CD14-positive monocyte (primary cell): ENCODE measurements around the gene GLIS2. TPM values are rescaled to one million over a fixed set of nuclear protein-coding genes. Genes with fewer than 3 reads are reported as not detected.
A peak's percentile ranks its signal among the peaks of the same experiment; 100 is the strongest.

Experiments
- DNase-seq, 3 donors: peaks; one replicate each; pipeline ENCODE4 v3.0.0-alpha.2; 2011 to 2022
- H2AFZ ChIP-seq: 2 replicates; pipeline ENCODE4 v1.6.0; 2012; ENCODE audit warnings: mild to moderate bottlenecking, low read depth, low read length, inconsistent platforms; ENCODE audit not compliant: insufficient read depth, poor library complexity, severe bottlenecking
- H3K27ac ChIP-seq, 2 donors: 1 replicate in 1 of 2; 2 replicates in 1 of 2; pipeline ENCODE4 v1.5.1; 2012 to 2013; ENCODE audit warnings: low read length in 2 of 2, control low read depth in 1 of 2, inconsistent platforms in 1 of 2, low read depth in 1 of 2, mild to moderate bottlenecking in 1 of 2
- H3K27me3 ChIP-seq, 2 donors: one replicate each; pipeline versions ENCODE4 v1.6.0 to v1.6.1; 2011 to 2013; ENCODE audit warnings: low read length in 2 of 2; ENCODE audit not compliant: control insufficient read depth in 2 of 2, insufficient read depth in 2 of 2
- H3K36me3 ChIP-seq, 2 donors: replicated peaks in 1 of 2; 1 replicate in 1 of 2; 2 replicates in 1 of 2; pipeline versions ENCODE4 v1.5.1 to v1.6.1; 2012 to 2013; ENCODE audit warnings: low read length in 2 of 2, control low read depth in 1 of 2, inconsistent platforms in 1 of 2, mild to moderate bottlenecking in 1 of 2; ENCODE audit not compliant: insufficient read depth in 2 of 2, control insufficient read depth in 1 of 2
- H3K4me1 ChIP-seq, 2 donors: 1 replicate in 1 of 2; 2 replicates in 1 of 2; pipeline versions ENCODE4 v1.5.1 to v1.6.1; 2012 to 2013; ENCODE audit warnings: low read length in 2 of 2, control low read depth in 1 of 2, inconsistent platforms in 1 of 2, mild to moderate bottlenecking in 1 of 2, moderate library complexity in 1 of 2; ENCODE audit not compliant: insufficient read depth in 2 of 2, control insufficient read depth in 1 of 2
- H3K4me2 ChIP-seq: replicated peaks from 2 replicates; pipeline ENCODE3; 2012; ENCODE audit warnings: low read length, moderate library complexity, mild to moderate bottlenecking; ENCODE audit not compliant: poor library complexity, severe bottlenecking; ENCODE audit errors: extremely low read depth
- H3K4me3 ChIP-seq, 3 experiments: fragments of 200-600 bp in 1 of 3; sonication (generic) in 1 of 3; replicated peaks in 1 of 3; 1 replicate in 2 of 3; 2 replicates in 1 of 3; pipeline ENCODE4 v1.5.1; 2011 to 2013; ENCODE audit warnings: low read length in 3 of 3, mild to moderate bottlenecking in 3 of 3, control low read depth in 2 of 3, low read depth in 2 of 3, inconsistent platforms in 1 of 3, moderate library complexity in 1 of 3
- H3K79me2 ChIP-seq: 2 replicates; pipeline ENCODE4 v1.6.0; 2012; ENCODE audit warnings: mild to moderate bottlenecking, control low read depth, inconsistent platforms, low read length, moderate library complexity; ENCODE audit not compliant: insufficient read depth
- H3K9ac ChIP-seq: 2 replicates; pipeline ENCODE4 v1.6.0; 2017; ENCODE audit warnings: low read length, mild to moderate bottlenecking; ENCODE audit not compliant: insufficient read depth, poor library complexity, severe bottlenecking
- H3K9me3 ChIP-seq, 2 donors: replicated peaks in 1 of 2; 1 replicate in 1 of 2; 2 replicates in 1 of 2; pipeline versions ENCODE4 v1.5.1 to v1.6.1; 2012 to 2013; ENCODE audit warnings: low read length in 2 of 2, control low read depth in 1 of 2; ENCODE audit not compliant: control insufficient read depth in 1 of 2, insufficient read depth in 1 of 2
- H4K20me1 ChIP-seq: 2 replicates; pipeline ENCODE4 v1.6.0; 2012; ENCODE audit warnings: mild to moderate bottlenecking, low read length, control low read depth, moderate library complexity; ENCODE audit not compliant: insufficient read depth
- H3K27ac Mint-ChIP-seq, 7 donors: one replicate each; pipeline ENCODE4 v1.8.0; 2020; ENCODE audit warnings: mild to moderate bottlenecking in 7 of 7, mixed read lengths in 7 of 7, moderate library complexity in 6 of 7, inconsistent platforms in 2 of 7
- H3K27me3 Mint-ChIP-seq, 3 donors: one replicate each; pipeline ENCODE4 v1.8.0; 2021 to 2022; ENCODE audit warnings: low read depth in 3 of 3, mild to moderate bottlenecking in 3 of 3, mixed read lengths in 3 of 3, moderate library complexity in 3 of 3, inconsistent platforms in 1 of 3
- H3K36me3 Mint-ChIP-seq, 2 donors: one replicate each; pipeline ENCODE4 v1.8.0; 2020; ENCODE audit warnings: mixed read lengths in 2 of 2, inconsistent platforms in 1 of 2, mild to moderate bottlenecking in 1 of 2
- H3K4me1 Mint-ChIP-seq: one replicate; pipeline ENCODE4 v1.8.0; 2020; ENCODE audit warnings: mild to moderate bottlenecking, mixed read lengths
- H3K4me3 Mint-ChIP-seq, 2 donors: one replicate each; pipeline ENCODE4 v1.8.0; 2020; ENCODE audit warnings: mild to moderate bottlenecking in 2 of 2, mixed read lengths in 2 of 2, moderate library complexity in 1 of 2
- H3K9me3 Mint-ChIP-seq, 7 donors: one replicate each; pipeline ENCODE4 v1.8.0; 2020 to 2022; ENCODE audit warnings: mixed read lengths in 7 of 7, mild to moderate bottlenecking in 6 of 7, moderate library complexity in 6 of 7, inconsistent platforms in 2 of 7
- CTCF ChIP-seq: fragments of 200-600 bp; IDR thresholded peaks from one replicate; pipeline ENCODE4 v1.8.0; 2022; ENCODE audit warnings: antibody characterized with exemption, mild to moderate bottlenecking
- WGBS: methylation state at CpG from one replicate; pipeline ENCODE4 v1.1.5; 2013; ENCODE audit warnings: missing lambda C conversion rate; ENCODE audit not compliant: insufficient coverage; 5-methylcytosine and 5-hydroxymethylcytosine counted together
- intact Hi-C, 2 donors: fragments of 100-400 bp; cut with micrococcal nuclease; formaldehyde crosslinking; loops; one replicate each; pipeline versions ENCODE4 v1.15.0 to v1.15.1; 2023
- polyA plus RNA-seq, 3 donors: library from polyadenylated mRNA; depleted of rRNA in 1 of 3; unstranded in 2 of 3; stranded (reverse) in 1 of 3; fragments of 300-500 nt in 2 of 3; fragments of >200 nt in 1 of 3; fragmentation: Illumina TruSeq in 2 of 3; gene quantifications; 1 replicate in 2 of 3; 2 replicates in 1 of 3; pipeline ENCODE4 v1.2.3, GENCODE V29; 2012 to 2021

The GLIS2 gene
- polyA plus RNA-seq, 3 donors, result 0.03 TPM; not detected in 2

DNA sequence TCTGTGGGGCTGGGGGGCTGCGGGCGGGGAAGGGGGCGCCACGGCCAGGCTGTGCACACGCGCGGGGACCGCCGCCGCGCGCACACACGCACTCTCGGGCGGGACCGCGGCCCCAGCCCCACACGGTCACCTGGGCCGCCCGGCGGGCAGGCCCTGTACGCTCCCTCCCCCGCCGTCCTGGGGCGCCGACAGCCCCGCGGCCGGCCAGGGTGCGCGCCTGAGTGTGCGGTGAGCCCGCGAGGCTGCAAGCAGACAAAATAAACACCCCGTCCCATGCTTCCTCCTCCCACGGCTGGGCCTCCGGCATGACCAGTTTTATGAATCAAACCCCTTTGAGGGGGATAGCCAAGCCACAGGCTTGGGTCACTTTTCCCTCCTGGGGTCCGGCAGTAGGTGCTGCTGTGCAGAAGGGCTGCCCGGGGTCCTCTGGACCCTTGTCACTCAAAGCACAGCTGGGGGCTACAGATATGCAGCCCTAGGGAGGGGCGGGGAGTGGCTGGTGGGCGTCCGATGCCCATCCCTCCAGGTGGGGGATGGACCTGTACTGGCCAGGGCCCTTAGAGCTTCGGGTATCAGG, 56.2 kb downstream of the GLIS2 start:
- peak overlapping the region; percentile 70 to 88 for H3K4me3 Mint-ChIP-seq

More for the DNA sequence above, 56.2 kb downstream of the GLIS2 start:
- Histone ChIP-seq H4K20me1 (peaks cover 100% of the 10 kb centered on the region), H3K4me1 (peaks cover 14 to 27% of the 10 kb centered on the region in 2 donors), H2AFZ (no peak overlapping the region), H3K4me2 (peak overlapping the region; percentile 78), H3K79me2 (peaks cover 20% of the 10 kb centered on the region), H3K9me3 (no peaks in the 10 kb centered on the region), H3K36me3 (peaks cover 22 to 39% of the 10 kb centered on the region in 2 donors), H3K4me3 (peak overlapping the region in 1 of 3 experiments; percentile 57), H3K9ac (peak overlapping the region; percentile 56), H3K27ac (no peak overlapping the region), H3K27me3 (no peaks in the 10 kb centered on the region)
- no peak for TF ChIP-seq CTCF
- Mint-ChIP-seq H3K4me1 (peaks cover 25% of the 10 kb centered on the region), H3K27me3 (peaks cover 2 to 4% (median 3%) of the 10 kb centered on the region in 3 donors), H3K36me3 (peaks cover 13 to 43% of the 10 kb centered on the region in 2 donors), H3K27ac (peak overlapping the region in 1 of 7 donors; percentile 13), H3K9me3 (no peaks in the 10 kb centered on the region)
- peak in 1 of 3 donors; percentile 16 for DNase-seq
- 8% methylated on average over 41 of the region's 43 CpGs for whole genome bisulfite sequencing
- intact Hi-C loops, result no loop called here
